AG08395 (cell line): ENCODE measurements around the gene FHOD3.
A peak's percentile ranks its signal among the peaks of the same experiment; 100 is the strongest.

Experiments
- DNase-seq: peaks from one replicate; pipeline ENCODE4 v3.0.0; 2012; ENCODE audit warnings: mixed read lengths, low spot score

The FHOD3 gene

DNA sequence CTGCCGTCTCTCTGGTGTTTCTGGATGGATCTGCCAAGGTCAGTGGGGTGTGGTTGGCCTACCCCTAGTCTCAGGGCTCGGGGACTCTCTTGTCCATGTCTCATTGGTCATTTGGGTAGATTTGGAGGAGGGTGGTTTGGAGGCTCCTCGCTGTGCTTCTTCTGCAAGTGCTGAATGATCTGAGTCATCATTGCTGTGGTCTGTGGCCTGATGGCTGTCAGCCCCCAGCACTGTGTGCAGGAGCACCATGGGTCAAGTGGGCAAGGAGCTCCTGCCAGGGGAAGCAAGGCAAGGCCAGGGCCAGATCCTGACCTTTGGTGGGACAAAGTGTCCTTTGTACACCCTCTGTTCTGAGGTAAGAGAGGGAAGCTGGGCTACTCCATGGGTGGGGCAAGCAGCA, 221.8 kb downstream of the FHOD3 start:
- DNase-seq, result peak; percentile 66

- DNase-seq, result no peak
Observed at GRCh38 chr18:36522509-36522908, 225.0 kb downstream of the FHOD3 start.

GRCh38 chr18:36525913-36526312, 228.4 kb downstream of the FHOD3 start:
- DNase-seq, result no peak

DNA sequence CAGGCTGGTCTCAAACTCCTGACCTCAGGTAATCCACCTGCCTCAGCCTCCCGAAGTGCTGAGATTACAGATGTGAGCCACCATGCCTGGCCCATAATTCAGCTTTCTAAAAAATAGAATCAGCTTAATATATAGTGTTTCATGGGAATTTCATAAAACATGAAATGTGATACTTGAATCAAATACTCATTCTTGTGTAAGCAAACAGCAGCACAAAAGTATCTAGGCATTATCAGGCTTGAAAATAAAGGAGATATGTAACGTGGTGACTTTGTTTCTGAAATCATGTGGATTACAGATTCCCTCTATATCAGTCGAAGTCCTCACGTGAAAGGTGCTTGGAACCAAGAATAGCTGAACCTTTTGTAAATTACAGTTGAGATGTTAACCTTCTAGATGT, 229.1 kb downstream of the FHOD3 start:
- no peak for DNase-seq

- DNase-seq, result no peak
Observed at GRCh38 chr18:36527051-36527450, 229.5 kb downstream of the FHOD3 start.

DNA sequence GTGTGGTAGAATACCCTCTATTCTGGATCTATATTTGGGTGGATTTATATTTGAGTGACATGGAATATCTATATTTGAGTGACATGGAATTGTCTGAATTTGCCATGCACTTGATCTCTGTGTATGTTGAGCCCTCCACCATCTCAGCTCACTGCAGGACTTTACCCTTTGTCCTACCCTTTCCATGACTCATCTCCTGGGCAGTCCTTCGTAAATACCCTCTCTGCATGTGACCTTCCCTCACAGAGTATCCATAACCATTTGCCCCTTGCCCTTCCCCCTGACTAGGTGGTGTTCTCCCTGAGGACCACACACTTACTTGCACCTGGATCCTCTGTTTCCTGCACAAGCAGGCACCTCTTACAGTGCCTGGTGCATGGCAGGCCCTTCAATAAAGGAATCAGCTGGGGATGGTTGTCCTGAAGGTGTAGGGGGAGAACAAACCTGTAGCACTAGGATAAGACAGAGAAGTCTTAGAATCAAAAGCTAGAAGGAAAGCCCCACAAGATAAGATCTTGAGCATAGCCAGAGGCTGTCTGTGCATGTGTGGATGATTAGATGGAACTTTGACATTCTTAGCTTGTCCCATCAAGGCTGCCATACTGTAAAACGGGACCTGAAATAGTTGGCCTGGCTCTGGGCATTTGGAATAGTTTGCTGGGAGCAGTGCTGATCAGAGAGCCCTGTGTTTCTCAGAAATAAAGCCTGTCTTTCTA, 230.4 kb downstream of the FHOD3 start:
- no peak for DNase-seq

DNA sequence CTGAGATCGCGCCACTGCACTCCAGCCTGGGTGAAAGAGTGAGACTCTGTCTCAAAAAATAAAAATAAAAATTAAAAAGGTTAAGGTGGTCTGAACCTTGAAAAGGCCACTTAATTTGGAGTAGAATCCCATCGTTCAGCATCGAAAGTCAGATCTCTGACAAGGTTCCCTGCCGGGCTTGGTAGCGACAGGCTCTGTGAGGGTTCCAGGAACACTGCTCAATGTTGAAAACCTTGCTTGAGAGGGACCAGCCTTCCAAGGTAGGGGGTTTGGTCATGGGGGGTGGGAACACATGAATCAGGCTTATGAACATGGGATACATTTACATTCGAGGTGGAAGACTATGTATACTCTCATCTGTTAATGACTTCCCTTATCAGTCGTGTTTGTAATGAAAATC, 232.2 kb downstream of the FHOD3 start:
- DNase-seq, result no peak

- DNase-seq, result no peak
Observed at GRCh38 chr18:36530676-36531405, 233.3 kb downstream of the FHOD3 start.

- DNase-seq, result no peak
Observed at GRCh38 chr18:36531636-36532035, 234.1 kb downstream of the FHOD3 start.

DNA sequence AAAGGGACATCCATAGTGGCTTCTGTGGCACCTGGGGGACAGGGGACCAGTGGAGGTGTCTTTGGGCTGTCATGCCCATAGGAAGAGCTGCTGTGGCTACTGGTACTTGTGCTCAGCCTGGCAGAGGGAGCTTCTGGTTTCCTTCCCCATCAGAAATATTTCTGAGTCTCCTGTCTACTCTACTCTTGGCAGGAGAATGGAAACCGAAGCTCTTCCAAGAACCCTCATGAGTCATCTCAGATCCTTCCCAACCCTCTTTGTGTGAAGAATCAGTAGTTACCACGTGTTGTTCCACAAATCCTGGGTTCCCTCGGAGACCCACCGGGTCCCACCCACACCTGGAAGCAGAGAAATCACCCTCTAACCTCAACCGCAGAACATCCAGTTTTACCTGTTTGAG, 234.9 kb downstream of the FHOD3 start:
- DNase-seq, result peak; percentile 79

GRCh38 chr18:36532815-36533214, 235.3 kb downstream of the FHOD3 start:
- no peak for DNase-seq

- no peak for DNase-seq
Observed at GRCh38 chr18:36533446-36534153, 236.1 kb downstream of the FHOD3 start.

DNA sequence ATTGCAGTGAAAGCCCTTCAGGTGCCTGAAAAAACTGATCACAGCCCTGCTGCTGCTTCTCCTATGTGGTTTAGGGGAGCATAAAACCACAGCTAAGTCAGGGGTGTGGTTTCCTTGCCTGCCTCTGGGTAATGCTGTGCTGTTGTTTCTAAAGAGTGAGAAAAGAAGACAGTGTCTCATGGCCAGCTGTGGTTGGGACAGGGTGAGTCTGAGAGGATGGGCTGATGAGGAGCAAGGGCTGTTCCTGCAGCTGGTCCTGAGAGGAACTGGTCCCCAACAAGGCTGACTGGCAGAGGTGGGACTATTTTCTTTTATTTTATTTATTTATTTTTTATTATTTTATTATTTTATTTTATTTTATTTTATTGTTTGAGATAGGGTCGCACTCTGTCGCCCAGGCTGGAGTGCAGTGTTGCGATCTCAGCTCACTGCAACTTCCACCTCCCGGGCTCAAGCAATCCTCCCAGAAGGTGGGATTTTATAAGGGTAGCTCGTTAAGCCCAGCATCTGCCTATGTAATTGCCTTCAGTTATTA, 236.7 kb downstream of the FHOD3 start:
- no peak for DNase-seq

GRCh38 chr18:36535202-36535935, 237.9 kb downstream of the FHOD3 start:
- DNase-seq, result no peak

- DNase-seq, result no peak
Observed at GRCh38 chr18:36536426-36536825, 238.9 kb downstream of the FHOD3 start.

- no peak for DNase-seq
Observed at GRCh38 chr18:36537289-36537688, 239.8 kb downstream of the FHOD3 start.

DNA sequence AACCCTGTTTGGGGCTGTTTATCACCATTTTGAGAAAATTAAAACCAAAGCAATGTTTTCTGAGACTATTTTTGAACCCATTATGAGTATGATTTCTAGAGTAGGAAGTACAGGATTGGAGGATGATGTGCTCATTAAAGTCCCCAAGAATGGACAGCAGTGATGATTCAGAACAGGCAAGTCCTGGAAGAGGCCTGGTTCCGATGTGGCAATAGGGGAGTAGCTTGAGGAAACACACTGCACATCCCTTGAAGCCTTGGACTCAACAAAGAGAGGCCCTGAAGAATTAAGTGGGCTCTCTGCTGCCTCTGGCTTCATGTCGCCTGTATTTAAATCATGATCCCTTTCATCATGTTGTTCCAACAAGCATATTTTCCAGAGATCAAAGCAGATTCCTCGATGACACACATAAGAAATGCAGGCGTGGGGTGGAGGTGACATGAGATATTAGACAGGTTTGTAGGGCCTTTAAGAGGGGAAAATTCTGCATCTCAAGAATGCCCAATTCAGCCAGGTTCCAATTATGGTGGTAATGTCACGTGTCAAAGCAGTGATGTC, 242.2 kb downstream of the FHOD3 start:
- peak; percentile 38 for DNase-seq

GRCh38 chr18:36543030-36543429, 245.5 kb downstream of the FHOD3 start:
- DNase-seq, result no peak

DNA sequence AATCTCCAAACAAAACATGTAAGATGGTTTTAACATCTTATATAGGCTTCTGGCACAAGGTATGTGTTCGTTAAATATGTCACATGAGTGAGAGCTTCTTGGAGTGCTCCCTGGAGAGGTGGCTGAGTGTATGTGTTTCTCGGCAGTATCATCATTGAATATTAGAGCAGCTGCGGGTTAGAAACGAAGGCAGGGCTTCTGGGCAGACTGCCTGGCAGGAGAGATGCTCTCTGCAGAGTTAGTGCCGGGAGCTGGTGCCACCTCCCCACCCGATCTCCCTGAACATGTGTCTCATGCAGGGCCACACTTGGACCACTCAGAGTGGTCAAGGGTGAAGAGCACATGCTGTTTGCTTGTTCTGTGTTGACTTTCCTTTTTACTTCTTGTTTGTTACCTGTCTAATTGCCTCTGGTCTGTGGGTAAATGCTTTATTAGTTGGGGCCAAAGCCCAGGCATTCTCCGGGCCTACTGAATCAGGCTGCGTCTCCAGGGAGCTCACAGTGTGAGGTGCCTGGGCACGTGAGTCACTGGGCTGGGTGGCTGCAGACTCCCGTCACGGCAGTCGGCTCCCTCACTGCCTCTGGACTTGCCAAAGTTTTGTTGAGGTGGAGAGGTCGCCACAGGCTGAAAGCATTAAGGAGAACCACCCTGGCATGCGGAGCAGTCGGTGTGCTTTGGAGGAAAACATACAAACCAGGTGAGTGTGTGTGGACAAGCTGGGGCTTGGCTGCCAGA, 246.6 kb downstream of the FHOD3 start:
- DNase-seq, result no peak

- no peak for DNase-seq
Observed at GRCh38 chr18:36545821-36546427, 248.4 kb downstream of the FHOD3 start.

DNA sequence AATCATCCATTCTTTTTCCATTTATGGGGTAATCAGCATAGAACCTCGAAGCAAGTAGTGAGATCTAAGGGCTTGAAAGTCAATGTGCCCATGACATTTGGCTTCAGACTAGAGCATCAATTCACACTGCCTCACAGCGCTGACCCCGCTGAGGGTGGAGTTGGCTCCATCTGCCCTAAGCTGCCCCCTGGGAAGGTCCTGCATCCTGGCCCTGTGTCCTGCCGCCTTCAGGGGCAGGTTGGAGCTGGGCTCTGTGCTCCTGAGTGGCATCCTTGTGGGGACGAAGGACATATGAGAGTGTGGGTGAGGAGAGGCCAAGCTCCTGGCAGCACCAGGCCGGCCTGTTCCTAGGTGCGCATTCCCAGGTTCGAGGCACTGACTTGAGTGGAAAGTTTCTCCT, 249.4 kb downstream of the FHOD3 start:
- DNase-seq, result no peak
